ENCODE results near the gene PIP4K2A.
"Not testable (repeated sequence)": the region's sequence is repeated elsewhere in the genome, so short reads cannot be mapped to it uniquely, and the experiment has no call there.

PIP4K2A gene

GRCh38 chr10:22503315-22504088 lies 210.9 kb downstream of the PIP4K2A start:
- DNase-seq = no peak

- no peak for DNase-seq
These were observed 212.5 kb downstream of the PIP4K2A start for GRCh38 chr10:22501863-22502262.

- DNase-seq = no peak
These were observed 213.0 kb downstream of the PIP4K2A start for GRCh38 chr10:22501413-22501812.

GRCh38 chr10:22500656-22501340 lies 213.6 kb downstream of the PIP4K2A start:
- no peak for DNase-seq

GRCh38 chr10:22499973-22500372 lies 214.4 kb downstream of the PIP4K2A start:
- DNase-seq = not testable (repeated sequence)

- DNase-seq = no peak
These were observed 219.0 kb downstream of the PIP4K2A start for GRCh38 chr10:22495396-22495795.

GRCh38 chr10:22494007-22494406 lies 220.4 kb downstream of the PIP4K2A start:
- no peak for DNase-seq

- DNase-seq = no peak
These were observed 222.3 kb downstream of the PIP4K2A start for GRCh38 chr10:22491931-22492615.

GRCh38 chr10:22491480-22491879 lies 222.9 kb downstream of the PIP4K2A start:
- no peak for DNase-seq

- no peak for DNase-seq
These were observed 224.4 kb downstream of the PIP4K2A start for GRCh38 chr10:22489975-22490374.

- DNase-seq = no peak
These were observed 224.9 kb downstream of the PIP4K2A start for GRCh38 chr10:22489467-22489866.

GRCh38 chr10:22486431-22486830 lies 227.9 kb downstream of the PIP4K2A start:
- no peak for DNase-seq
